ENCODE data around the gene SRGAP1.
A peak's percentile ranks its signal among the peaks of the same experiment; 100 is the strongest.

Gene SRGAP1

DNA sequence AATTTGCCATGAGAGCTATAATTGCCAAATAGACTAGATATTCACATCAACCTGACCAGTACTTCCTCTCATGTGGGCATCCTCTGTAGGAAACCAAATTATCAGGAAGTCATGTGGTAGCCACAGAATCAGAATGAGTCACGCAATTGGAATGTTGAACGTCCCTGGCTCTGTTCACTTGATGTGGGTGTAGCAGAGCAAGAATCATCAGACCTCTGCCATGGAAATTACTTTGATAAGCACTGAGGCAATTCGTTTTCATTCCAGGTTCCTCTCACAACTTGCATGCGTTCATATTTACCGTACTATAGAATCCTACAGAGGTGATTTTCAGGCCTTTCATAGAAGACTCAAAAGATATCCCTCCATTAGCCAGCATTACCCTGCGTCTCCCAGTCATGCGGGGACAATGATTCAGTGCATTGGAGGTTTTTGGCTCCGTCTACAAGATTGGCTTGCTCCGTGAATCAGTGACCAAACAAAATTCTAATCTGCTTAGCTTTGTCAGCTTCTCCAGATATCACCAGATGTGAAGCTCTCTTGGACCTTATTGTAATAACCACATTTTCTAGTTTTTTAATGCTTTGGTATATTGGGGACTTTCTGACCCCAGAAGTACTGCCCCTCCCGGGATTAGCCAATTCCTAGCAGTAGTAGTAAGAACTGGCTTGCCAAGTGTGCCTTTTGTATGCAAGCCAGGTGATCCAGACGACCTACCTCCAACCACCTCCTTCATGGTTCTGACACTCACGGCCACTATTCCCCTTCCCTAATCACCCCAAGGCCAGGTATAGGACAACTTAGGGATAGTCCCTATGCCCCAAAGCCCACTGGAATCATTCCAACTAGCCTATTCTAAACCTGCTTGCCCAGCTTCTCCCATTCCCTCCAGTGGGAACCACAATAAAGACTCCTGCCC lies 244.2 kb downstream of the SRGAP1 start:
- Histone ChIP-seq H3K27me3 (ENCODE audit: insufficient read depth, low read length) (no peaks in the 10 kb centered on the region), H3K4me1 (ENCODE audit: control insufficient read depth, insufficient read depth, low read length, unreplicated experiment) (peaks cover 48% of the 10 kb centered on the region), H3K36me3 (ENCODE audit: insufficient read depth, low read length) (peaks cover 13% of the 10 kb centered on the region), H2AFZ (ENCODE audit: low read length, unreplicated experiment) (peak overlapping the region; percentile 37), H3K4me3 (ENCODE audit: low read depth, low read length) (peak overlapping the region; percentile 63), H3K79me2 (ENCODE audit: control insufficient read depth, insufficient read depth, low read length, unreplicated experiment) (no peaks in the 10 kb centered on the region), H3K27ac (ENCODE audit: low read depth, low read length) (peak overlapping the region; percentile 93)

DNA sequence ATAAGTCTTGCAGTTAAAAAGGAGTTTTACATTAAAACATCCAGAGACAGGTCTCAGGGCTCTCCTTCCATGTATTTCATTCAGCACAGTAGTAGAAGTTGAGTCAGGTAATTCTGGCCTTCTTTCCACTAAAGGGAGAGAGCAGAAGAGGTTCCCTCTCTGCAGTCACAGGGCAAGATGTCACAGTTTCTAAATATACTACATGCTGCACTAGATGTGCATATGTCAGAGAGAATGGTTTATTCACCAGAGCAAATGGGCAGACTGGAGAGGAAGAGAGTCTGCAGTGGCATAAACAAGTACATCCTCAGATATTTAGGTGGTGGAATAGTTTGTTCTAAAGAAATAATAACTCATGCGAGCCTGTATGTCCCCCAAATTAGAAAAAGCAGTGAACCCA lies 245.5 kb downstream of the SRGAP1 start:
- H3K36me3 ChIP-seq (ENCODE audit: insufficient read depth, low read length): peaks cover 11% of the 10 kb centered on the region
- no peak overlapping the region for H2AFZ ChIP-seq (ENCODE audit: low read length, unreplicated experiment)
- no peaks in the 10 kb centered on the region for H3K27me3 ChIP-seq (ENCODE audit: insufficient read depth, low read length)
- H3K79me2 ChIP-seq (ENCODE audit: control insufficient read depth, insufficient read depth, low read length, unreplicated experiment): no peaks in the 10 kb centered on the region
- peaks cover 40% of the 10 kb centered on the region for H3K4me1 ChIP-seq (ENCODE audit: control insufficient read depth, insufficient read depth, low read length, unreplicated experiment)
- H3K4me3 ChIP-seq (ENCODE audit: low read depth, low read length): no peak overlapping the region
- peak overlapping the region; percentile 93 for H3K27ac ChIP-seq (ENCODE audit: low read depth, low read length)

DNA sequence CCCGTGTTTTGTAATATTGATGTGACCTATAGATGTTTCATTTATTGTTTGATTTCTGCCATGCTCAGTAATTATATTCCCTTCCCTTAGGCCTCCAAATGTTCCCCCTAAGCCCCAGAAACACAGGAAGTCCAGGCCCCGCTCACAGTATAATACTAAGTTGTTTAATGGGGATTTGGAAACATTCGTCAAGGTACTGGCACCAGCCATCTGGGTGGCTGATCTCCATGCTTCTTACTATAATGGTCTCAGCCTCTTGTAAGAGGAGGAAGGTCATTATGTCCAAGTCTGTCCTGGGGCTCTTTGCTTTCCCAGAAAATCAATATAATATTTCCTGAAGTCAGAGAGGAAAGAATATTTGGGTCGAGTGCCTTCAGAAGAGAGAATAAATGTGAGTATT lies 246.7 kb downstream of the SRGAP1 start:
- Histone ChIP-seq H3K4me3 (ENCODE audit: low read depth, low read length) (no peak overlapping the region), H3K36me3 (ENCODE audit: insufficient read depth, low read length) (peaks cover 1% of the 10 kb centered on the region; the same call in 1 of the 2 replicates), H3K79me2 (ENCODE audit: control insufficient read depth, insufficient read depth, low read length, unreplicated experiment) (no peaks in the 10 kb centered on the region), H2AFZ (ENCODE audit: low read length, unreplicated experiment) (no peak overlapping the region), H3K4me1 (ENCODE audit: control insufficient read depth, insufficient read depth, low read length, unreplicated experiment) (peaks cover 33% of the 10 kb centered on the region), H3K27ac (ENCODE audit: low read depth, low read length) (no peak overlapping the region), H3K27me3 (ENCODE audit: insufficient read depth, low read length) (no peaks in the 10 kb centered on the region)

DNA sequence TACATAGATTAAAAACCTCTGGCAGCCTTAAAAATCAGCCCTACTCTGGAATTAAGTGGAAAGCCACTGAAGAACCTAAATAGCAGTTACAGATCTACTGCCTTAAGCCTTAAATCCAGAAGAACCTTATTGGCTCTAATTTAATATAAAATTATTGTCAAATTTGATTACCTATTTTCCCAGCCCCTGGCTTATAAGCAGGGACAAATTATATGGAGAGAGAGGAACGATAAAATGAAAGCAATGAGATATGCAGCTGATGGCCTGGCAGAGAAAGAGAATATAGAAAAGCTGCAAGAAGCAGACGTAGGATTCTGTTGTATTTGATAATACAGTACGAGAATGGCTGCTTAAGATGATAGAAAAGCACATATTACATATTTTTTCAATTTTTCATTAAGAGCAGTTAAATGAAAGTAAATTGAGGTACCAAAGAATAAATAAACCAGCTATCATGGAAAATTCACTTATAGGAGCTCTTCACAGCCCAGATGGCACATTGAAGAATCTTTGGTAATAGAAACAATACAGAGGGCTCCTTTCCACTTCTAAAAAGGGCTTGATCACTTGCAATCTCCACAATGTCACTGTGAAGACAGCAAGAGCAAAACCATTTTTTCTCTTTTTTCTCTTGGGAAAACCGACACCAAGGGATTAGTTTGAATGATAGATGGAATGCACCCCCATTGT lies 248.2 kb downstream of the SRGAP1 start:
- Histone ChIP-seq H3K4me1 (ENCODE audit: control insufficient read depth, insufficient read depth, low read length, unreplicated experiment) (peaks cover 38% of the 10 kb centered on the region), H2AFZ (ENCODE audit: low read length, unreplicated experiment) (no peak overlapping the region), H3K36me3 (ENCODE audit: insufficient read depth, low read length) (no peaks in the 10 kb centered on the region; the same call in 1 of the 2 replicates), H3K27me3 (ENCODE audit: insufficient read depth, low read length) (no peaks in the 10 kb centered on the region), H3K79me2 (ENCODE audit: control insufficient read depth, insufficient read depth, low read length, unreplicated experiment) (no peaks in the 10 kb centered on the region), H3K27ac (ENCODE audit: low read depth, low read length) (no peak overlapping the region), H3K4me3 (ENCODE audit: low read depth, low read length) (no peak overlapping the region)

DNA sequence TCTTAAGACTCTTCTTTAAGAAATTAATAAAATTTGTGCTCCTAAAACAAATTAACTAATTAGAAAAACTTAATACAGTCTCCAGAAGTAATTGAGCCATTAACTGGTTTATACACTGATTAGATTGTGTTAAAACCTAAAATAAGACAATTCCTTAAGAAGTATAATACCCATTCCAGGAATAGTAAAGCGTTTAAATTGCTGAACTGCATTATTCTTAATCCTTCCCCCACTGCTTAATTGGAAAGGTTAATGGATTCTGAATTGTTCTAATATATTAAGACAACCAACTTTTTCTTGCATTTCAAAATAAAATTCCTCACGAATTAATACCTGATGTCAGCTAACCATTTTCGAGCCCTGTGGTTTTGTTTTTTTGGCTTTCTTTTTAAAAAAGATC lies 249.2 kb downstream of the SRGAP1 start:
- Histone ChIP-seq H3K79me2 (ENCODE audit: control insufficient read depth, insufficient read depth, low read length, unreplicated experiment) (no peaks in the 10 kb centered on the region), H3K36me3 (ENCODE audit: insufficient read depth, low read length) (no peaks in the 10 kb centered on the region; the same call in 1 of the 2 replicates)

DNA sequence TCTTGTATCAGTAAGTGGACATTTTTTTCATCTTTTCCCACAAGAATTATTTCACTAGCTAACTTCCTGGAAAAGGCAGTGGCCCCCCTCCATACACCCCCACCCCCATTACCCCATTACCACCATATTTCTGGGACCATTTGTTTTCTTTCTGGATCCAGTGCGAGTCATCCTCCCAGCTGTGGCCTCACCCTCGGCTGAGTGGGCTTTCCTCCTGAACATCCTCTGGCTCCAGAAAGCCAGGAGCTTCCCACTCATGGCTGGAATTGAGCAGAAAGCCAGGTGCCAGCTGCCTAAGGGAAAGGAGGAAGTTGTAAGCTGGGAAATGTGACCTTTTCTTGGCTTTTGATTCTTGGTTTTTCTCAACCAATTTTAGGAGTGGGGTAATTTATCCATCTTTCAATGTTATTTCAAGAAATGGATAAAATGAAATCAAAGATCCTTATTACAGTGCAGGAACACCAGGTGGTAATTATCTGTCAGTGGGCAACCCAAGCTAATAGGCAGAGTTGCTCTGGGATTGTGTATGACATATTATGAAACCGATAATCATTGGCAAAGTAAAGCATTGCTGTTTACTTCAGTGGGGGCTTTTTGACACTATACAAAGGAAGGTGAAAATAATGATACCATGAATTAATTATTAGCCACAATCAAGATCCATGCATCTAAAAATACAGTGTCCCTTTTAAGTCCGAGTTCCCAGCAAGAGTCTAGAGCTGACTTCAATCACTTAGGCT lies 253.0 kb downstream of the SRGAP1 start:
- Histone ChIP-seq H3K4me1 (ENCODE audit: control insufficient read depth, insufficient read depth, low read length, unreplicated experiment) (peaks cover 60% of the 10 kb centered on the region), H3K79me2 (ENCODE audit: control insufficient read depth, insufficient read depth, low read length, unreplicated experiment) (no peaks in the 10 kb centered on the region), H3K27ac (ENCODE audit: low read depth, low read length) (peak overlapping the region; percentile 1; the same call in 1 of the 2 replicates)

More for the DNA sequence above, 249.2 kb downstream of the SRGAP1 start:
- H3K4me1 ChIP-seq (ENCODE audit: control insufficient read depth, insufficient read depth, low read length, unreplicated experiment): peaks cover 40% of the 10 kb centered on the region
- H2AFZ ChIP-seq (ENCODE audit: low read length, unreplicated experiment): no peak overlapping the region
- H3K4me3 ChIP-seq (ENCODE audit: low read depth, low read length): no peak overlapping the region
- no peaks in the 10 kb centered on the region for H3K27me3 ChIP-seq (ENCODE audit: insufficient read depth, low read length)
- H3K27ac ChIP-seq (ENCODE audit: low read depth, low read length): no peak overlapping the region

DNA sequence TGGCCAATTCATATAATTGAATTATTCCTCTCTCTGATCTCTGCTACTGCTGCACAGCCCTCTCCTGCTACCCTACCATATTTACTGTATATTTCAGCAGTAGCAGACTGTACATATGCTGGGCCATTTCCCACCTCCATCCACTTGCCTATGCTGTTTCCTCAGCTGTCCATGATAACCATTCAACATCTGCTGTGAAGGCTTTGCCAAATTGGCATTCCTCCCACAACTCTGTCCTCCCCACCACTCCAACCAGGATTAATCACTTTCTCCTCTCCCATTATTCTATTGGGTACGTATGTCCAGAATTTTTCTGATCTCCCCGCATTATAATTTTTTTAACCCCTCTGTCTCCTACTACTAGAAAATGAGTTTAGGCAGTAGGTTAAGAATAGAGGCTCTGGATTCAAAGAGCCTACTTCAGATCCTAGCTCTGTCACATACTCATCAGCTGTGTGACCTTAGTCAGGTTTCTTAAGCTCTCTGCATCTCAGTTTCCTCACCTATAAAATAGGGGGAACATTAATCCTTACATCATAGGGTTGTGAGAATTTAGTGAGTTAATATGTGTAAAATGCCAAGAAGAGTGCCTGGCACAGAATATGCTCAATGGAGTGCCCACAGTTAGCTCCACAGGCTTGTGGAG lies 254.3 kb downstream of the SRGAP1 start:
- Histone ChIP-seq H3K27ac (ENCODE audit: low read depth, low read length) (peak overlapping the region; percentile 72), H3K36me3 (ENCODE audit: insufficient read depth, low read length) (peaks cover 7% of the 10 kb centered on the region), H3K4me1 (ENCODE audit: control insufficient read depth, insufficient read depth, low read length, unreplicated experiment) (peaks cover 71% of the 10 kb centered on the region), H3K79me2 (ENCODE audit: control insufficient read depth, insufficient read depth, low read length, unreplicated experiment) (no peaks in the 10 kb centered on the region), H3K4me3 (ENCODE audit: low read depth, low read length) (peak overlapping the region; percentile 26; the same call in 1 of the 2 replicates), H3K27me3 (ENCODE audit: insufficient read depth, low read length) (no peaks in the 10 kb centered on the region), H2AFZ (ENCODE audit: low read length, unreplicated experiment) (no peak overlapping the region)

More for the DNA sequence above, 253.0 kb downstream of the SRGAP1 start:
- Histone ChIP-seq H2AFZ (ENCODE audit: low read length, unreplicated experiment) (no peak overlapping the region), H3K4me3 (ENCODE audit: low read depth, low read length) (no peak overlapping the region), H3K36me3 (ENCODE audit: insufficient read depth, low read length) (peaks cover 7% of the 10 kb centered on the region), H3K27me3 (ENCODE audit: insufficient read depth, low read length) (no peaks in the 10 kb centered on the region)

DNA sequence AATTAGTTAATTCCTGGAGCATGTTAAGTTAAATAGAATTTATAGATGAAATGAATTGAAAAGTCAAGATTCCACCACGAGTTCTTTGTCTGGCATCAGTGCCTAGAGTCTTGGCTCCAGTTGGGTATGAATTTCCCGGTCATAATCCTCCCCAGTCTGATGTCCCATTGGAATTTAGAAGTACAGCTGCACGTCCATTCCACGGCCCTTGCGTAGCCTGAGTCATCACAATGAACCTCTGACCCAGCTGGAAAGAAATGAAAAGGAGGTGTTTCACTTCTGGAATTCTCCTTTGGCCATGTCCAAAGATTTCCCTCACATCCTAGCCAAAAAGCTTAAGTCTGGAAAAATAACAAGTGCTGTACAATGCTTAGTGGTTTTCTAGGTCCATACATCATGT lies 254.9 kb downstream of the SRGAP1 start:
- peak overlapping the region; percentile 26; the same call in 1 of the 2 replicates for H3K4me3 ChIP-seq (ENCODE audit: low read depth, low read length)
- peaks cover 7% of the 10 kb centered on the region for H3K36me3 ChIP-seq (ENCODE audit: insufficient read depth, low read length)
- H3K4me1 ChIP-seq (ENCODE audit: control insufficient read depth, insufficient read depth, low read length, unreplicated experiment): peaks cover 77% of the 10 kb centered on the region
- H3K27ac ChIP-seq (ENCODE audit: low read depth, low read length): peak overlapping the region; percentile 72
- no peak overlapping the region for H2AFZ ChIP-seq (ENCODE audit: low read length, unreplicated experiment)
- no peaks in the 10 kb centered on the region for H3K79me2 ChIP-seq (ENCODE audit: control insufficient read depth, insufficient read depth, low read length, unreplicated experiment)
- no peaks in the 10 kb centered on the region for H3K27me3 ChIP-seq (ENCODE audit: insufficient read depth, low read length)

DNA sequence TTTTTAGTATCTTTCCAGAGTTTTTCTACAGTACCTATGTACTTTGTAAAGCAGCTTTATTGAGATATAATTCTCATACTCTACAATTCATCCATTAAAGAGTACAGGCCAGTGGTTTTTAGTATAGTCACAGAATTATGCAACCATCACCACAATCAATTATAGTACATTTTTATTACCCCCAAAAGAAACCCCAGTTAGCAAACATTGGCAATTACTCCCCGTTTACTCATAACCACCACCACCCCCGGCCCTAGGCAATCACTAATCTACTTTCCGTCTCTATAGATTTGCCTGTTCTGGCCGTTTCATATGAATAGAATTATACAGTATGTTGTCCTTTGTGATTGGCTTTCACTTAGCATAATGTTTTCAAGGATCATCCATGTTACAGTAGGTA lies 257.8 kb downstream of the SRGAP1 start:
- Histone ChIP-seq H3K4me1 (ENCODE audit: control insufficient read depth, insufficient read depth, low read length, unreplicated experiment) (peaks cover 70% of the 10 kb centered on the region), H3K27ac (ENCODE audit: low read depth, low read length) (peak overlapping the region; percentile 57), H3K27me3 (ENCODE audit: insufficient read depth, low read length) (no peaks in the 10 kb centered on the region), H3K4me3 (ENCODE audit: low read depth, low read length) (peak overlapping the region; percentile 28; the same call in 1 of the 2 replicates), H3K79me2 (ENCODE audit: control insufficient read depth, insufficient read depth, low read length, unreplicated experiment) (no peaks in the 10 kb centered on the region), H2AFZ (ENCODE audit: low read length, unreplicated experiment) (no peak overlapping the region), H3K36me3 (ENCODE audit: insufficient read depth, low read length) (peaks cover 7% of the 10 kb centered on the region; the same call in 1 of the 2 replicates)

Measured in ACC112 (cell line).